ENCODE data around the gene ZFAND3. TPM values are rescaled to one million over a fixed set of nuclear protein-coding genes. Genes with fewer than 3 reads are reported as not detected.

ZFAND3 gene
- total RNA-seq, 2 donors from 2014 or later: 26.1 to 32.0 TPM

DNA sequence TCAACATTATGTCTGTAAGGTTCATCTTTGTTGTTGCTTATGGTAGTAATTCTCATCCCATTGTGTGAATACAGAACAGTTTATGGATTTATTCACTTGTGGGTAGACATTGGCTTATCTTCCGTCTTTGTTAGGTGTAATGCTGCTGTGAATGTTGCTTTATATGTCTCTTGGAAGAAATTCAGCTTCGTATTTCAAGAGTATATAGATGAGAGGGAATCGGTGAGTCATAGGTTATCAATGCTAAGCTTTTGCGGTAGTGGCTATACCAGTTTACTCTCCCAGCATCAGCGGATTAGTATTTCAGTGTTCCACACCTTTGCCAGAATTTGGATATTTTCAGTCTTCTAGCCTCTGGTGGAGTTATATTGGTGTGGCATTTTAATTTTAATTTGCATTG lies 77.8 kb downstream of the ZFAND3 start:
- Mint-ChIP-seq H3K36me3 (ENCODE audit: low read depth) (peaks cover 17% of the 10 kb centered on the region), H3K4me1 (peaks cover 20% of the 10 kb centered on the region), H3K4me3 (no peak overlapping the region), H3K27me3 (no peaks in the 10 kb centered on the region), H3K27ac (no peak overlapping the region), H3K9me3 (peaks cover 10% of the 10 kb centered on the region)
- ATAC-seq (replicated peaks): peak; percentile 32

DNA sequence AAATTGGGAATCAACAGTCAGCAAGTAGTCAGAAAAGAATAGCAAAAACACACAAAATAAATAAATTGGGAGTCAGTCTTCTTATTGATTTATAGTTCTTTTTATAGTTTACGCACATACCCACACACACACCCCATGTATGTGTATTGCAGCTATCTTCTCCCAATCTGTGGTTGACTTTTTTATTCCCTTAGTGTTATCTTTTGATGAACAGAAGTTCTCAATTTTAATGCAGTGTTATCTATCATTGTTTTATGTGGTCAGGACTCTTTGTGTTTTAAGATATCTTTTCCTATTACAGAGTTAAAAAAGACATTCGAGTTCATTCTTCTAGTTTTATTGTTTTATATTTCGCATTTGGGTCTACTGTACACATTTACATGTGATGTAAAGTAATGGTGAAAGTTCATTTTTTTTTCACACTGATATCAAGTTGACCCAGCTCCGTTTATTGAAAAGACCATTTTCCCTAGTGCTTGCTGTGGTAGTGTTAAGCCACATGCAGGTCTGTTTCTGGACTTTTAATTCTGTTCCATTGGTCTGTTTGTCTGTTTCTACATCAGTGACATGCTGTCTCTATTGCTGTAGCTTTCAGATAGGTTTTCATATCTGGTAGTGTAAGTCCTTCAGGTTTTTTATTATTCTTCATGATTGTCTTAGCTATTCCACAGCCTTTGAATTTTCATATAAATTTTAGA lies 78.4 kb downstream of the ZFAND3 start:
- Mint-ChIP-seq H3K9me3 (peaks cover 5% of the 10 kb centered on the region), H3K27me3 (no peaks in the 10 kb centered on the region), H3K4me1 (peaks cover 20% of the 10 kb centered on the region), H3K36me3 (ENCODE audit: low read depth) (peaks cover 17% of the 10 kb centered on the region), H3K27ac (no peak overlapping the region), H3K4me3 (no peak overlapping the region)
- ATAC-seq (replicated peaks): no peak

DNA sequence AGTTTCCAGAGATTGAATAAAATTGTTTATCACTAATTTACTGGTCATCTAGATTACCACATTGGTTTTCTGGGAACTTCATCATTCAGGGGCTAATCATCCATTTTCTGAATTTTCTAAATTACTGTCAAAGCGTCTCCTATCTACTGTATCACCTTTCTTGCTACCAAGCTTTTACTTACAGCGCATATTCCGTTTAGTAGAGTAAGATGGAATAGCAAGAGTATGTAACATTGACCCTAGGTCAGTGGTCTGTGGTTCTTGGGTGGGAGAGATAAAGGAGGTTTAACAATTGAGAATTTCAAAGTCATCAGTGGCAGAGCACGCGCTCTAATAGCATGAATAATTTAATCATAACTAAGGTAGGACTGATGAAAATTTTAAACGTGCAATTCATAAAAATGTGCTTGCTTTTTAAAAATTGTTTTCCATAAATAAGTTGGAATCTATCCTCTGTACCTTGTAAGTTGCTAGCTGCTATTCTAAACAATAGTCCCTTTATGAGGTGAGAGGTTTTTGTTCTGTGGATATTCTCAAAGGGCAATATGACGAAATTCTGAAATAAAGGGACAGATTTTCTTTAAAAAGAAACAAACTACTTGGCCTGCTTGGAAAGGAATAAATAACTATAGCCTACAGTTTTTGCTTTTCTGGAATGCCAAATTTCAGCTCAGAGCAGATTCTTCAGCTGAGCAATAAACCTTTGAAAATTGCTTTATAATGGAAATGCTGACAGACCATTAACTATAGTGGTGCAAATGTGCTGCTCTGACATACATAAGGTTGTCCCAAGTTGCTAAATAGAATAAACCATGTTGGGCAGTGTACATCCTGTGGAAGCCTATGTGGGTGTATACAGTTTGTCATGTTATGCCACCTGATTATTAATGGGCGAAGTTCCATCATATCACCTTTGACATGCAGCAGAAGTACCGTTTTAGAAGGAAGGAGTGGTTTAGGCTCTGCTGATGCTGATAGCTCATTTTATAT lies 84.1 kb downstream of the ZFAND3 start:
- no peaks in the 10 kb centered on the region for H3K27me3 Mint-ChIP-seq
- H3K9me3 Mint-ChIP-seq: no peaks in the 10 kb centered on the region
- H3K36me3 Mint-ChIP-seq (ENCODE audit: low read depth): no peaks in the 10 kb centered on the region
- no peak for ATAC-seq (replicated peaks)
- no peak overlapping the region for H3K27ac Mint-ChIP-seq
- no peak overlapping the region for H3K4me3 Mint-ChIP-seq
- H3K4me1 Mint-ChIP-seq: peaks cover 25% of the 10 kb centered on the region

DNA sequence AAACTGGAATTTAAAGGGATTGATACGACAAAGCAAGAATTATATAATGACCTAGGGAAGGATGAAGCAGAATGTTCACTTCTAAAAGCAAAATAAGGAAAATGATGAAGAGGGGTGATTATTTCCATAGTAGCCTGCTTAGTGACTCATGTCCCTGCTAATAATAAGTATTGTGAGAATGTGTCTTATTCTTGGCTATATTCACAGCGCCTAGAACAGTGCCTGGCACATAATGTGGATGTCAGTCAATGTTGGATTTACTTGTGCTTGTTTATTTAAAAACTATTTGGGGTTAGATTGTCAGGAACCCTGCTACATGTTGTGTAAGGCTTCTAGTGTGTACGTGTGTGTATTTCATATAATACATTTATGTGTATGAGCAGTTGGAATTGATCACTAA lies 85.1 kb downstream of the ZFAND3 start:
- Mint-ChIP-seq H3K4me1 (peaks cover 29% of the 10 kb centered on the region), H3K36me3 (ENCODE audit: low read depth) (no peaks in the 10 kb centered on the region)

DNA sequence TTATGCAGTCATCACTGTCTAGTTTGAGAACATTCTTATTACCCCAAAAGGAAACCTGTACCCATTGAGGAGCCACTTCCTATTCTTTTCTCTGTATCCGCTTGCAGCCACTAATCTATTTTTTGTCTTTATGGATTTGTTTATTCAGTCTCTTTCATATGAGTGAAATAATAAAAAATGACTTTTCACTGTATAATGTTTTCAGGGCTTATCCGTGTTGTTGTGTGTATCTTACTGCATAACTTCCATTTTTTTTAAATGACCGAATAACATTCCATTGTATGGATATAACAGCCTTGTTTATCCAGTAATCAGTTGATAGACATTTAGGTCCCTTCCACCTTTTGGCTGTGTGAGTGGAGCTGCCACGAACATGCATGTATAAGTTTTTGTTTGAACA lies 86.6 kb downstream of the ZFAND3 start:
- peaks cover 31% of the 10 kb centered on the region for H3K4me1 Mint-ChIP-seq
- H3K27me3 Mint-ChIP-seq: no peaks in the 10 kb centered on the region
- H3K27ac Mint-ChIP-seq: no peak overlapping the region
- no peaks in the 10 kb centered on the region for H3K9me3 Mint-ChIP-seq
- H3K36me3 Mint-ChIP-seq (ENCODE audit: low read depth): no peaks in the 10 kb centered on the region
- ATAC-seq (replicated peaks): no peak
- no peak overlapping the region for H3K4me3 Mint-ChIP-seq

More for the DNA sequence above, 85.1 kb downstream of the ZFAND3 start:
- Mint-ChIP-seq H3K4me3 (no peak overlapping the region), H3K9me3 (no peaks in the 10 kb centered on the region), H3K27ac (no peak overlapping the region), H3K27me3 (no peaks in the 10 kb centered on the region)
- no peak for ATAC-seq (replicated peaks)

DNA sequence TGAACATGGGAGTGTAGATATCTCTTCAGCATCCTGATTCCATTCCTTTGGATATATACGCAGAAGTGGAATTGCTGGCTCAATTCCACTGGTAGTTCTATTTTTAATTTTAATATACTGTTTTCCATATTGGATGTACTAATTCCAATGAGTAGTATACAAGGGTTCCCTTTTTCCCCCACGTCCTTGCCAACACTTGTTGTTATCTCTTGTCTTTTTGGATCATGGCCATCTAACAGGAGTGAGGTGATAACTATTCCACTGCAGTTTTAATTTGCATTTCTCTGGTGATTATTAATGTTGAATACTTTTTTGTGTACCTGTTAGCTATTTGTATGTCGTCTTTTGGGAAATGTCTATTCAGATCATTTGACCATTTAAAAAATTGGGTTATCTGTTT lies 91.5 kb downstream of the ZFAND3 start:
- Mint-ChIP-seq H3K4me3 (no peak overlapping the region), H3K36me3 (ENCODE audit: low read depth) (peaks cover 1% of the 10 kb centered on the region), H3K4me1 (peaks cover 42% of the 10 kb centered on the region), H3K27ac (no peak overlapping the region), H3K27me3 (no peaks in the 10 kb centered on the region), H3K9me3 (no peaks in the 10 kb centered on the region)
- no peak for ATAC-seq (replicated peaks)

DNA sequence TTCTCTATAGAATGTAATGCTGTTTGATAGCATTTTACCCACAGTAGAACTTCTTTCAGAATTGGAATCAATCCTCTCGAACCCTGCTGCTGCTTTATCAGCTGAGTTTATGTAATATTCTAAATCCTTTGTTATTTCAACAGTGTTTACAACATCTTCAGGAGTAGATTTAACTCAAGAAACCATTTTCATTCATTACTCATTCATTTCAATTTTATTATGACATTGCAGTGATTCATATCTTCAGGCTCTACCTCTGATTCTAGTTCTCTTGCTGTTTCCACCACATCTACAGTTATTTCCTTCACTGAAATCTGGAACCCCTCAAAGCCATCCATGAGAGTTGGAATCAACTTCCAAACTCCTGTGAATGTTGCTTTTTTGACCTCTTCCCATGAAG lies 93.7 kb downstream of the ZFAND3 start:
- H3K27me3 Mint-ChIP-seq: no peaks in the 10 kb centered on the region
- peaks cover 33% of the 10 kb centered on the region for H3K4me1 Mint-ChIP-seq
- no peak overlapping the region for H3K27ac Mint-ChIP-seq
- peaks cover 12% of the 10 kb centered on the region for H3K36me3 Mint-ChIP-seq (ENCODE audit: low read depth)
- H3K4me3 Mint-ChIP-seq: no peak overlapping the region
- peak; percentile 83 for ATAC-seq (replicated peaks)
- no peaks in the 10 kb centered on the region for H3K9me3 Mint-ChIP-seq

DNA sequence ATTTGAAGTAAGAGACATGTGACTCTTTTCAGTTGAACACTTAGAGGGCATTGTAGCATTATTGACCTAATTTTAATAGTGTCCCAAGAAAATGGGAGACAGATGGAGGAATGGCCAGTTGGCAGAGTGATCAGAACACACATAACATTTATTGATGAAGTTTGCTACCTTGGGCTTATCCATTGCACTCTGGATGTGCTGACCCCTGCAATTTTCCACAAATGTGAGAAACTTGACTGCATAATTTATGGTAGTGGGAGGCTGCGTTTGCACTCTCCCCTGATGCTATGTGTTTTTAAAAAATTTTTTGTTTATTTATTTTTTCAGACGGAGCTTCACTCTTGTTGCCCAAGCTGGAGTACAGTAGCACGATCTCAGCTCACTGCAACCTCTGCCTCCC lies 95.9 kb downstream of the ZFAND3 start:
- Mint-ChIP-seq H3K36me3 (ENCODE audit: low read depth) (peaks cover 21% of the 10 kb centered on the region), H3K4me3 (no peak overlapping the region)

DNA sequence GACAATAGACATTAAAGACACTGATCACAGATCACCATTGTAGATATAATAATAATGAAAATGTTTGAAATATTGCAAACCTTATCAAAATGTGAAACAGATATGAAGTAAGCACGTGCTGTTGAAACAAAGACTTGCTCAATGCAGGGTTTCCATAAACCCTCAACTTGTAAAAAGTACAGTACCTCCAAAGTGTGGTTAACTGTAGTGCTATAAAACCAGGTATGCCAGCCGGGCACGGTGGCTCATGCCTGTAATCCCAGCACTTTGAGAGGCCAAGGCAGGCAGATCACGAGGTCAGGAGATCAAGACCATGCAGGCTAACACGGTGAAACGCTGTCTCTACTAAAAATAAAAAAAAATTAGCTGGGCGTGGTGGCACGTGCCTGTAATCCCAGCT lies 96.6 kb downstream of the ZFAND3 start:
- H3K27me3 Mint-ChIP-seq: no peaks in the 10 kb centered on the region
- H3K4me3 Mint-ChIP-seq: no peak overlapping the region
- H3K9me3 Mint-ChIP-seq: no peaks in the 10 kb centered on the region
- peaks cover 26% of the 10 kb centered on the region for H3K4me1 Mint-ChIP-seq
- no peak overlapping the region for H3K27ac Mint-ChIP-seq
- H3K36me3 Mint-ChIP-seq (ENCODE audit: low read depth): peaks cover 21% of the 10 kb centered on the region
- no peak for ATAC-seq (replicated peaks)

More for the DNA sequence above, 95.9 kb downstream of the ZFAND3 start:
- H3K27me3 Mint-ChIP-seq: no peaks in the 10 kb centered on the region
- no peak for ATAC-seq (replicated peaks)
- H3K27ac Mint-ChIP-seq: no peak overlapping the region
- peaks cover 33% of the 10 kb centered on the region for H3K4me1 Mint-ChIP-seq
- H3K9me3 Mint-ChIP-seq: no peaks in the 10 kb centered on the region

DNA sequence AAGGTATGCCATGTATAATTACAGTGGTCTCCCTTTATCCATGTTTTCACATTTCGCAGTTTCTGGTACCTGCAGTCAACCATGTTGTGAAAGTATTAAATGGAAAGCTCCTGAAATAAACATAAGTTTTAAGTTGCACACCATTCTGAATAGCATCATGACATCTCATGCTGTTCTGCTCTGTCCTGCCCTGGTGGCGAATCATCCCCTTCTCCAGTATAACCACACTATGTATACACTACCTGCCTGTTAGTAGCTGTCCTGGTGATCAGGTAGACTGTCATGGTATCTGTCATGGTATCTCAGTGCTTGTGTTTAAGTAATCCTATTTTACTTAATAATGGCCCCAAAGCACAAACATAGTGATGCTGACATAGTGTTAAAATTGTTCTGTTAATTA lies 97.1 kb downstream of the ZFAND3 start:
- ATAC-seq (replicated peaks): no peak
- H3K36me3 Mint-ChIP-seq (ENCODE audit: low read depth): peaks cover 21% of the 10 kb centered on the region
- no peaks in the 10 kb centered on the region for H3K27me3 Mint-ChIP-seq
- no peak overlapping the region for H3K27ac Mint-ChIP-seq
- no peaks in the 10 kb centered on the region for H3K9me3 Mint-ChIP-seq
- H3K4me1 Mint-ChIP-seq: peaks cover 21% of the 10 kb centered on the region
- H3K4me3 Mint-ChIP-seq: no peak overlapping the region

DNA sequence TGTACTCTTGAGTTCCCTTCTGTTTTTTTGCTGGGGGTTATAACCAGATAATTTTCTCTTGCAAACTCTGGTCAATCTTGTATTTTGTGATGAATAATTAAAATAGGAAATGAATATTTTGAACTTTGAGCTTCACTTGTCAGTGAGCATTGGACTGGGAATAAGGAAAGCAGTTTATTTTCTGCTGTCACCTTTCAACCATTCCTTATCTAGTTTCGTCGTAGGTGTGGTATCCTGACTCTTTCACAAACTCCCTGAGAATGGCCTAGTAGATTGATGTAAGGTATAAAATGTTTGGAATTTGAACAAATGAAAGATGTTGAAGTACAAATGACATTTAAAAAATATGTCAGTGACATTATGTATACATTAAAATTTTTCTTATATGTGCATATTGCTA lies 98.0 kb downstream of the ZFAND3 start:
- no peak for ATAC-seq (replicated peaks)
- H3K4me1 Mint-ChIP-seq: peaks cover 15% of the 10 kb centered on the region
- no peaks in the 10 kb centered on the region for H3K27me3 Mint-ChIP-seq
- H3K9me3 Mint-ChIP-seq: no peaks in the 10 kb centered on the region
- H3K27ac Mint-ChIP-seq: no peak overlapping the region
- peaks cover 21% of the 10 kb centered on the region for H3K36me3 Mint-ChIP-seq (ENCODE audit: low read depth)
- H3K4me3 Mint-ChIP-seq: no peak overlapping the region

DNA sequence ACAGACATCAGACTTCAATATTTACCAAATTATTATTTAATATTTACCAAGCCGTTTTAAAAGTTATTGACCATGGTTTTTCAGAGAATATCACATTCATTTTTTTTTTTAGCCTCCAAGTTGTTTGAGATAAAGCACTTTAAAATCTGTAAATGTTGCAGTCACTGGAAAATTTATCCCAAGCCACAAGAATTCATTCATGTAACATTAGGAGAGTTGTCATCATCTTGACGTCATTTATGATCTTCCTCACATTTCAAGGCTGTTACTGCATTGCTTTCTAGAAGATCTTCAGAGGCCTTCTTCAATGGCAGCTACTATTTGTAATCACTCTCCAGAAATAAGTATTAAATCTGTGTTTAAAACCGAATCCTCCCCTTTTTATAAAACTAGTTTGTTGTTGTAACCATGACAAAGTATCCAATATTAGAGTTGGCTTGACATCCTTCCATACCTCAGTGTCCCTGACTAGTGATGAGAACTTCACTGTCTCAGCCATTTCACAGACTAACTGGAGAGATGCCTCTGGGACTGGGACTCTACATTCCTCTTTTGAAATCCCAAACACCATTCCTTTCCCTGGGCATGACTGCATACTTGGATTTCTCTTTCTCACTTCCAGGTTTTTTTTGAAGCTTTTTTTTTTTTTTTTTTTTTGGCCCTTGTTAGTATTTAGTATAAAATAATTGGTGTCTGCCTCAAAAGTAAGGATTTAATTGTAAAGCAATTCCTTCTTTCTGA lies 100.1 kb downstream of the ZFAND3 start:
- H3K4me1 Mint-ChIP-seq: peaks cover 19% of the 10 kb centered on the region
- no peaks in the 10 kb centered on the region for H3K27me3 Mint-ChIP-seq
- H3K36me3 Mint-ChIP-seq (ENCODE audit: low read depth): peaks cover 21% of the 10 kb centered on the region
- no peak overlapping the region for H3K4me3 Mint-ChIP-seq
- no peaks in the 10 kb centered on the region for H3K9me3 Mint-ChIP-seq
- ATAC-seq (replicated peaks): no peak
- H3K27ac Mint-ChIP-seq: no peak overlapping the region

DNA sequence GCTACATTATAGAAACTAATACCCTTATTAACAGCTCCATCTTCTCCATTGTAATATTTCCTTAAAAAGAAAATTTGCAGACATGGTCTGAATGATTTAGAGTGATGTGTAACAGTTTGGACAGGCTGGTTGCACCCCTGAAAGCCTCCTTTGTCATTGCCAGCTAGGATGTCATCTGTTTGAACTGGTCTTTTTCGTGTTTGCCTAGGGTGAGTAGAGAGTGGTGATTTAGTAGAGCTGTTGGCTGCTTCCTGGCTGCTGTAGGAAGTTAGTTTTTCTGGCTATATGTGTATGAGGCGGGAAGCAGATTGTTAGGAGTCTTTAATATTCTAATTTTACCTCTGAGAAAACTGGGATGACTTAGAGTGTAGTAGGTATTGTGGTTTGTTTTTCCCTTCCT lies 101.1 kb downstream of the ZFAND3 start:
- H3K4me1 Mint-ChIP-seq: peaks cover 25% of the 10 kb centered on the region
- no peak overlapping the region for H3K4me3 Mint-ChIP-seq
- no peaks in the 10 kb centered on the region for H3K27me3 Mint-ChIP-seq
- H3K27ac Mint-ChIP-seq: no peak overlapping the region
- H3K9me3 Mint-ChIP-seq: no peaks in the 10 kb centered on the region
- ATAC-seq (replicated peaks): no peak
- peaks cover 21% of the 10 kb centered on the region for H3K36me3 Mint-ChIP-seq (ENCODE audit: low read depth)

DNA sequence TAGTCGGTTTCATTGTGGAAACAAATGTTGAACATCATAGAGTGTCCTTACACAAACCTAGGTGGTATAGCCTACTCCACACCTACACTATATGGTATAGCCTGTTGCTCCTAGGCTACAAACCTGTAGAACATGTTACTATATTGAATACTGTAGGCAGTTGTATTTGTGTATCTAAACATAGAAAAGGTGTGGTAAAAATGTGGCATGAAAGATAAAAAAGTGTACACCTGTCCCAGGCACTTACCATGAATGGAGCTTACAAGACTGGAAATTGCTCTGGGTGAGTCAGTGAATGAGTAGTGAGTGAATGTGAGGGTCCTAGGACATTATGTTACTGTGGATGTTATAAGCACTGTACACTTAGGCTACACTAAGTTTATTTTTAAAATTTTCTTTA lies 103.0 kb downstream of the ZFAND3 start:
- ATAC-seq (replicated peaks): no peak
- Mint-ChIP-seq H3K9me3 (no peaks in the 10 kb centered on the region), H3K27me3 (no peaks in the 10 kb centered on the region), H3K36me3 (ENCODE audit: low read depth) (peaks cover 9% of the 10 kb centered on the region), H3K4me1 (peaks cover 24% of the 10 kb centered on the region), H3K27ac (no peak overlapping the region), H3K4me3 (no peak overlapping the region)

Data from activated T-helper 17 cell treated with anti-CD3 and anti-CD28 coated beads, Interleukin-2, amount 50 U/mL, for 72 hours (primary cell).